ENCODE data around the gene TDRD10. TPM values are rescaled to one million over a fixed set of nuclear protein-coding genes. Genes with fewer than 3 reads are reported as not detected.

TDRD10 gene
- total and polyA plus RNA-seq, 2 experiments from 2014 or later, result 0.29 TPM; not detected in 1

- TF ChIP-seq ZNF462 (CRISPR knock-in tag; IDR thresholded peaks at IDR 0.05) (no peak), CTCF (conservative IDR thresholded peaks at IDR 0.05; ENCODE audit: low read depth in 2 of 2) (no peak), CREB1 (CRISPR knock-in tag; IDR thresholded peaks at IDR 0.05; ENCODE audit: low read depth) (no peak), EZH2phosphoT487 (IDR thresholded peaks at IDR 0.05; ENCODE audit: unreplicated experiment) (no peak), NANOG (IDR thresholded peaks at IDR 0.05; ENCODE audit: borderline replicate concordance) (no peak), STAT1 (IDR thresholded peaks at IDR 0.05; ENCODE audit: unreplicated experiment) (no peak), REST (IDR thresholded peaks at IDR 0.05; ENCODE audit: unreplicated experiment) (no peak), EZH2 (IDR thresholded peaks at IDR 0.05; ENCODE audit: low read depth, unreplicated experiment) (no peak), ZNF331 (CRISPR knock-in tag; IDR thresholded peaks at IDR 0.05; ENCODE audit: low read depth) (no peak), ETS1 (IDR thresholded peaks at IDR 0.05) (no peak), ZNF114 (CRISPR knock-in tag; IDR thresholded peaks at IDR 0.05) (no peak), POLR2AphosphoS5 (IDR thresholded peaks at IDR 0.05; ENCODE audit: low read depth) (no peak), JUNB (IDR thresholded peaks at IDR 0.05; ENCODE audit: unreplicated experiment) (no peak)
- H3K9me2 ChIP-seq (ENCODE audit: insufficient read depth), result no peaks in the 10 kb centered on the region
- 0 out of 2 replicates have a peak, but pooled peaks cover 3% of the 10 kb centered on the region for H3F3A ChIP-seq (replicated peaks; ENCODE audit: low read depth)
- peaks cover 47% of the 10 kb centered on the region for H3K36me3 ChIP-seq (ENCODE audit: insufficient read depth)
- H3K4me3 ChIP-seq, result no peak overlapping the region
- no peak overlapping the region for H3K27ac ChIP-seq (ENCODE audit: low read depth)
- H3K27me3 ChIP-seq (ENCODE audit: insufficient read depth), result no peaks in the 10 kb centered on the region
- Mint-ChIP-seq H3K36me3 (ENCODE audit: low read depth) (peaks cover 84% of the 10 kb centered on the region), H3K9me3 (no peaks in the 10 kb centered on the region), H3K27me3 (ENCODE audit: insufficient read depth, low read depth, poor library complexity) (peaks cover 10% of the 10 kb centered on the region), H3K27ac (no peak overlapping the region), H3K4me3 (no peak overlapping the region), H3K4me1 (no peaks in the 10 kb centered on the region; the same call in 2 of the 3 replicates)
- H3K4me1 ChIP-seq (ENCODE audit: insufficient read depth), result no peaks in the 10 kb centered on the region
- no peaks in the 10 kb centered on the region for H3K79me2 ChIP-seq (replicated peaks; ENCODE audit: insufficient read depth)
- H3K4me2 ChIP-seq, result no peak overlapping the region
- no peak for DNase-seq (ENCODE audit: low spot score)
- H2AFZ ChIP-seq, result no peak overlapping the region
- peaks cover 13% of the 10 kb centered on the region for H4K20me1 ChIP-seq (replicated peaks; ENCODE audit: insufficient read depth)
- ATAC-seq, result no peak
Measured at GRCh38 chr1:154581766-154582165, 79.7 kb downstream of the TDRD10 start.

Data from GM23338 (cell line).